NCI-H2227 treated with DMSO at 0.1 percent for 48 hours (cell line): Measurements from ENCODE around the gene ELK1.
A peak's percentile ranks its signal among the peaks of the same experiment; 100 is the strongest.

Experiments used
- DNase-seq: peaks from one replicate; lab custom pipeline; 2025; lab: John Stamatoyannopoulos, UW

ELK1 gene

DNA sequence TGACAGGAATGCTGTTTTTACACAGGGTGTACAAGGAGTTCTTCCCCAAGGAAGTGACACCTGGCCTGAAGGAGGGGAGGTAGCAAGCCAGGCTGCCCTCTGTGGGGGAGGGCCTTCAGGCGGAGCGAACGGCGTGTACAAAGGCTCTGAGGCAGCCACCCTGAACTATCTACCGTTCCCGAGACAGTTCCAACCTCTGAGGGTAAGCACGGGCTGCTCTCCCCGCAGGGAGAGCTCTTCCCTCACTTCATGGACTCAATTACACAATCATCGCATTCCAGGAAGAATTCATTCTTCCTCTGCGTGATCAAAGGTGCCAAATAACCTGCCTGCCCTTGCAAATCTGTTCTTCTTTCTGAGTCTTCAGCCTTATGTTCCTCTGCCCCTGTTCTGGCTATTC lies 4.8 kb downstream of the ELK1 start:
- DNase-seq = no peak

DNA sequence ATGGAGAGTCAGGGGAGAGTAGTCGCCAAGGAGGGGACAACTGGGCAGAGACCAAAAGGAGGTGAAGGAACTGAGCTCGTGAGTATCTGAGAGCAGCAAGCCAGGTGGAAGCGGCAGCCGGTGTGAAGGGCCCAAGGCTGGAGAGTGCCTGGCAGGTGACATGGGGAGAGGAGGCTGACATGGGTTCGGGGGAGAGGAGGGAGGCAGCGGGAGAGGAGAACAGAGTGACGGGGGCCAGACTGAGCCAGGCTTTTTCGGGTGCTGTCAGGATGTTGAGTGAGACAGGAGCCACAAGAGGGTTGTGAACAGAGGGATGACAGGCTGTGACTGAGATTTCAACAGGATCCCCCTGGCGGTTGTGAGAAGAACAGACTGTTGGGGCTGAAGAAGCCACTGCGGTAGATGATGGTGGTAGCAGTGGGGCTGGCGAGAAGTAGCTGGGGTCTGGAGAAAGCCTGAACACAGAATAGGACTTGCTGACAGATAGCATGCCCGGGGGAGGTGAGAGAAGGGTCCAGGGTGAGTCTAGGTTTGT lies 5.7 kb downstream of the ELK1 start:
- DNase-seq = peak; percentile 43

DNA sequence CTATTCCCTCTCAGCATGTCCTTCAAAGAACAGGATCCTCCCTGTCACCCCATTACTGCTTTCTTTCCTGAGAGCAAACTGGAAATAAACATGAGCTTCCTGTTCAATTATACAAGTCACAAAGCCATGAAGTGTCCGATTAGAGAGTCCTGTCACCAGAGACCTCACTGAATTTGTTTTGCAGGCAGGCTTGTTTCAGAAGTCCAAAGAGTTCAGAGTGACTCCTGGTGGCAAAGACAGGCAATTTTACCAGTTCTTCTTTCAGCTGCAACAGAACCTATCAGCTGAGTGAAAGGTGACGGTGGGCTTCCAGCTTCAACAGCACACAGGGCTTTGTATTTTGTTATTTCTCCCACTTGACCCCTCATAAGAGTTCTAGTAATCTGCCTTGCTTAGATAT lies 6.4 kb downstream of the ELK1 start:
- DNase-seq = no peak

DNA sequence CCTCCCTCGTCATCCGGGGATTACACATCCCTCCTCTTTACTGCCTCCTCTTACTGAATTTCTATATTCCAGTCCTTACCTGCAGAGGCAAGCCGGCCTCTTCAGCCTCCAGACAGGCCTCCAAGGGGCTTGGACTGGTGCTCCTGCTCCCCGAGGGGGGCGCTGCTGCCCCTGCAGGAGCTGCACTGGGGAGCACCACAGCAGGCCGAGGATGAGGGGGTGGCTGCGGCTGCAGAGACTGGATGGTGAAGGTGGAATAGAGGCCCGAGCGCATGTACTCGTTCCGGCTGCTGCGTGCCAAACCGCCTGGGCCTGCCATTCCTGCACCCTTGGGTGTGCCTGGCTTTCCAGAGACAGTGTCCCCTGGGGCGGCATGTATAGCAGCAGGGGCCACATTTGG lies 11.5 kb downstream of the ELK1 start:
- no peak for DNase-seq

DNA sequence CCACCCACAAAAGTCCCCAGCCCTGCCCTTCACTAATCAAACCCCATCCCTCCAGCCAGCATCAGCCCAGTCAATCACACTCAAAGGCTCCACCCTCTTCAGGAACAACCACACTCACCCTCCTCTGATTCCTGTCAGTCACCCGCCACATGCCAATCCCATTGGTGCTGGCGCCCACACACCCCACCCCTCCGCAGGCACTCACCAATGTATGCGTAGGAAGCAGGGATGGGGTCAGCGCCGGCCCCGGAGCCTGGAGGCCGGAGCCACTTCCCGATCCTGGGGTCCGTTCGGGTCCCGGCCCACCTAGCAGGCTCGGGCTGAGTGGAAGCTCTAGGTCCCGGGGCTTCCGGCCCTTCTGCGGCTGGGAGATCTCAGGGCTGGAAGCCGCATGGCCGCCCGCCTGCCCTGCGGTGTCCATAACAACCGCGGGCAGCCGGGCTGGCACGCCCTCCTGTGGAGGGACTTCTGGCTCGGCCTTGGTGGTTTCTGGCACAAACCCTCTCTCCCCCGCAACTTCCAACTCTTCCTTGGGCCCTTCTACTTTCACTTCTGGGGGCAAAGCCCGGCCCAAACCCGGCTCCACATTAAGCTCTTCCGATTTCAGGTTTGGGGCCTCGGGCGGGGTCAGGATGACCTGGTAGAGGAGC lies 12.7 kb downstream of the ELK1 start:
- no peak for DNase-seq

DNA sequence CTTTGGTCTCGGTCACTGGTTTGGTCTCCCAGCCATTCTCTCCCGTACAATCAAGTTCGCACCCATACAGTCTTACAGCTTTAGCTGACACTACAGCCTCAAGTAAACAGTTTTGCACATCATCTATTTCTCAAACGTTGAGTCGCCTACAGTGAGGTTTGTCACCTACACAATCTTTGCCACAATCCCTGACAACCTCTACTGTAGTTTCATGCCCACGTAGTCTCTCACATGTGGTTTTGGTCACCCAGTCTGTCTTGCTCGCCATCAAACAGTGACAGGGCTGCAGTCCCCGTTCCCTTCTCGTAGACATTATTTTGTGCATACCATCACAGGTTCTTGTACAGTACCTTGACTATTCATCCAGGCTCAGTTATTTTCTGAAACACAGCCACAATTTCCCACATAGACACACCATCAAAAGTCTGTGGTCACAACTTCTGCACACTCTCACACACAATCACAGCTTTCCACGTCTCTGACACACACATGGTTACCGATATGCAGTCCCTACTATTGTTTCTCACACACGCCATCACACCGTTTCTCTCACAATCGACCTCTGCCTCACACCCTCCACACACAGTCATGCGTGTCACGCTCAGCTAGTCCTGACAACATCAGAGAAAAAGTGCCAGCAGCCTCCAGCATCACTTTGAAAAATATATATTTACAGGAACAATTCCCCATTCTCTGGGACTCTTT lies 15.3 kb downstream of the ELK1 start:
- no peak for DNase-seq

DNA sequence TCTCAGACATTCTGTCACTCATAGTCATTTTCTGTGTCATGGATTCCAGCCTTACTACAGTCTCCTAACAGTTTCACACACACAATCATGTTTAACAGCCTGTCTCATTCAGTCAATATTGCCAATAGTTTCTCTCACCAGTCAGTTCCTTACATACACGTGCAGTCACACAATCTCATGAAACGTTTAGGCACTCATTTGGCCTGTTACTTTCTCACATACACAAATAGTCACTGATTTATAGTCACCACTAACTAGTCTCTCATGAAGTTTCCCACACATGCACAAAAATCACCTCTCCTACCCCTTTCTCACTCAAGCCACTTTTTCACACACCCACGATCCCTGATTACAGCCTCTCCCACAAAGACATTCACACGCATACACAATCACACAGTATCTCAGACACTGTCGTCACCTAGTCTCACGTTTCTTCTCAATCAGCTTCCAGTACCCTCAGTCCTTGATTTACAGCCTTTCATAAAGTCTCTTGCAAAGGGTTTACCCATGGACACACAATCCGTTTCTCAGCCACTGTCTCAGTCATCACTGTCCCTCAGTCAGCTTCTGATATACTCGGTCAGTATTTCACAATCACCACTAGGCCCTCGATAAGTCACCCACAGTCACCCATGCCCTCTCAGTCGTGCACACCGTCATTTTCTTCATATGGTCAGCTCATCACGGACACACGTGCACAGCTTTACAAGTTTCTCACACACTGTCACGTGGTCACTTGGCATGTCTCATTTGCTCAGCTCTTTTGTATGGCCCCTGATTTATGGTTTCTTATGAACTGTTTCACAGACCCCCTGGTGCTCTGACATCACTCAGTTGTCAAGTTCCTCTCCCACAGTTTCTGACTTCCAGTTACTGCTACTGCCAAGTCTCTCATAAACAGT lies 16.4 kb downstream of the ELK1 start:
- no peak for DNase-seq

DNA sequence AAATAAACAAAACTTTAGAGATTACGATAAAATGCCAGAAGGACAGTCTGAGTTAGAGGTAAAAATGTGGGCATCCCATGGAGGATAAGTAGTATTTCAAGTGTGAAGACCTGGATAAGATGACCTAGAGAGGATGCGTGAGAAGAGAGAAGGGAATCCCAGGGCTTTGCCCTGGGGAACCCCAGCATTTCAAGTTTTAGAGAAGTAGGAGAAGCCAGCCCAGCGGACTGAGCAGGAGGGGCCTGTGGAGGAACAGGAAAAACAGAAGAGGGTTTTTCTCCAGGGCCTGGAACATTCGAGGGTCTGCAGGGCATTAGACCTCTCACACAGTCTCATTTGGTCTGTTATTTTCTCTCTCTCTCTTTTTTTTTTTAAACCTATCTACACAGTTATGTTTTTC lies 17.7 kb downstream of the ELK1 start:
- no peak for DNase-seq

DNA sequence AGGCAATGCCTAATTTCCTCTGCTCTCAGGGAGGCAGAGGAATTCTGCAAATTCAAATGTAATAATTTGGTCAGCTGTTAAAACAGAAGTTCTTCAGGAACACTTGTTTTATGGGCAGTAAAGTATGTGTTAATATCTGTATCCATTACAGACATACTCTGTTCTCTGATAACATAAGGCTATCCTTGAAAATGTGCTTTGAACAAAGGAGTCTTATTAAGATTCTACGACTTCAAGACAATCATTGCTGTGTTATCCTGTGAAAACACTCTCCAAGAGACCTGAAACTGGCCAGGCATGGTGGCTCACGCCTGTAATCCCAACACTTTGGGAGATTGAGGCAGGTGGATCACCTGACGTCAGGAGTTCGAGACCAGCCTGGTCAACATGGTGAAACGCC lies 18.7 kb downstream of the ELK1 start:
- no peak for DNase-seq

DNA sequence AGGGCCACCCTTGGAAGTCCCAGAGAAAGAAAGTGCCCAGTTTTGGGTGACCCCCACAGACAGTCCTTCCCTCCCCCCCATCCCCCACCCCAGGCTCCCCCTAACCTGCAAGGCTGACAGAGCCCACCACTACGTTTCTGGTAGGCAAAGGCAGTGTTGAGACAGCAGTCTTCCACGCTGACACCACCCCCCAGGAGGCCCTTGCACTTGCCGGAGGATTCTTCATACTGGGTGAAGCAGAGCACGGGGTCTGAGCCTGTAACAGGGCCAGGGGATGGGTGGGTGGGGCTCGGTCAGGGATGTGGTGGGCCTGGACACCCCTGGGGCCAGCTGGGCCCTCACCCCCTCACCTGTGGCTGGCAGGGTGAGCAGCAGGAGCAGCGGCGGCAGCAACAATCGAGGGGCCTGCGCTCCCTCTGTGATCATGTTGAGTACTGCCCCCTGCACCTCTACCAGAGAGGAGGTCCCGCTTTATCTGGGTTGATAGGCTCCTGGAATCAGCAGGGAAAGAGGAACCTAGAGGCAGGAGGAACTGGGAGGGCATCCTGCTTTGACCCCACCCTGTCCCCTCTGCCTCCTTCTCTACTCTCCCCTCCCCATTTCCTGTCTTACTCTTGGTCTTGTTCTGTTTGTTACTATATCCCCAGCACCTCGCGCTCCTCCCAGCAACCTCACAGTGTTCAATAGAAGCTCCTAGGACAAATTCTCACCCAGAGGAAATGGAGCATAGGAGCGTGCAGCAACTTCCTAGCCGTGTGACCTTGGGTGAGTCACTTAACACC lies 20.8 kb downstream of the ELK1 start, which contains the start of gene CFP:
TSS of gene CFP (minus strand) at position 512 of the 782 bp plus-strand sequence. CDS start at position 426, 86 bp downstream.
- DNase-seq = no peak

DNA sequence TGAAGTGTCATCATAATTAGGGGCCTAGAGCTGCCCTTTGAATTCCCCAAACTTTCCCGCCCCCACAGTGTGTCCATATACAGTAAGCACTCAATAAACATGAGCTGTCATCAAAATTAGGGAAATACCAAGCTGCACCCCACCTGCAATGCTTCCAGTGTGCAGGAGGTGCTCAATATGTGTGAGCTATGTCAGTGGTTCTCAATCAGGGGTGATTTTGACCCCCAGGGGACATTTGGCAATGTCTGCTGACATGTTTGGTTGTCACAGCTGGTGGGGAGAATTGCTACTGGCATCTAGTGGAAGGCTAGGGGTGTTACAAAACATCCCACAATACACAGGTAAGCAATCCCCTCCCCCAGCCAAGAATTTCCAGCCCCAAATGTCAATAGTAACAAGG lies 21.4 kb downstream of the ELK1 start:
- no peak for DNase-seq

DNA sequence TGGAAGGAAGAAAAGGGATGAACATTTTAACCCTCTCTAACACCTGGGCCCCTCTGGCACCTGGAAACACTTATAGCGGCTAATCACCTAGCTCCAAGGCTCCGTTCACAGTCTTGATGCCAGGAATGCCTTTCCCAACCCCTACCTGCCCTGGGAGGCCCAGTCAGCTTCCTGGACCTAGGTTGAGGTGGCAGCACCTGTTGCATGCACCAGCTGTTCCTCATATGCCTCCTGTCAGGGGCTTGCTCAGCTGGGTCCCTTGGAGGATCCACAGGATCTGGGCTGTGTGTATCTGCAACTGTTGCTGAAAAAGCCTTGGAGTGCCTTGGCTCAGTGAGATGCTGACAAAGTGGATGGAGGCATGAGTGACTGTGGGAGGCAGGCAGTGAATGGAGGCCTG lies 25.0 kb downstream of the ELK1 start:
- no peak for DNase-seq

DNA sequence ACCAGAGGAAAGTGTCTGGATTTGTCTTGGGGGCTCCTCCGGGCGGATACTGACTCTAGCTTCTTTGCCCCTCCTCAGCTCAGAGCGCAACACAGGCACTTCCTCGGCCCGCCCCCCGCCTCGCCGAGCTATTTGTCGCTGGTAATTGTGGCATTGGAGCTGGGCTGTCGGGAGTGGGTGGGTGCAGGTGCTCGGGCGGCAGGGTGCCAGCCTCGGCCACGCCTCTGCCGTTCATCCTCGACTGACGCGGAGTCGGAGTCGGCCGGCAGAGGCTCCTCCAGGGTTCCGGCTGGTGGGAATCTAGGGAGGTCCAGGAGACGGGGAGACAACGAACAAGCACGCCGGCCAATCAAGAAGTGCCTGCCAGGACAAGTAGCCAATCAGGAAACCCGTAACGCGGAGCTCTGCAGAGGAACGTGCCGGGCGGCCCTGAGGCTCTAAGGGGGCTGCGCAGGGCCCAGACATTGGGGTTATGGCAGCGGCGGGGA lies 26.8 kb downstream of the ELK1 start:
- DNase-seq = peak; percentile 95

DNA sequence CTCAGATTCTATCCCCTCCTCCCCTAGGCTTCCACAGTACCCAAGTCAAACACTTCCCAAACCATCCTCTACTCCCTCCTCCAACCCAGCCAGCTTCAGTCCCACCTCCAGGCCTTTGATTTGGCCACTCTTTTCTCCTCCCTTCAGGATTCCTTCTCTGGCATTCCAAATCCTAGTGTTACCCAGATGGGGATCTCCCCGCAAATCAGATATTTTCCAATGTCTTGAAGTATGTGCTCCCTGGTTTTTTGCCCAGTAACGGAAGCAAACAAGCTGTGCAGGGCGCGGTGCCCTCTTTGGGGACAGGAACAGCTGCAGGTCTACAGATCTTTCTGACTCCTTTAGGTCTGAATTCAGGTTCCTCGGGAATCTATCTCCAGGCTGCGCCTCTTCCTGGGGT lies 28.5 kb downstream of the ELK1 start:
- no peak for DNase-seq

DNA sequence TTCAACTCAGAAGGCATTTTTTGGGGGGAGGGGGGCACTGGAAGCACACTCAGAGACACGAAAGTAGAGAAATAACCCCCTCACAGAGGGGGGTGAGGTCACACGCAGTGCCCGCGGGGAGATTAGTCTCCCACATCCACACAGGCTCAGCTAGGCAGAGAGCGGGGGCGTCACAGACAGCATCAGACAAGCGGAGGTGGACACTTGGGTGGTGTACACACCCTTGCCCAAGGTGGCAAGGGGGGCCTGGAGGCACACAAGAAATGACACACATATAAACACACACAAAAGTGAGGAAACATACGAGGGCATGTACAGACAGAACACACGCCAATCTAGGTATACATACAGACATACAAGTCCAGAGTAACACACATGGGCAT lies 30.1 kb downstream of the ELK1 start:
- DNase-seq = peak; percentile 52

DNA sequence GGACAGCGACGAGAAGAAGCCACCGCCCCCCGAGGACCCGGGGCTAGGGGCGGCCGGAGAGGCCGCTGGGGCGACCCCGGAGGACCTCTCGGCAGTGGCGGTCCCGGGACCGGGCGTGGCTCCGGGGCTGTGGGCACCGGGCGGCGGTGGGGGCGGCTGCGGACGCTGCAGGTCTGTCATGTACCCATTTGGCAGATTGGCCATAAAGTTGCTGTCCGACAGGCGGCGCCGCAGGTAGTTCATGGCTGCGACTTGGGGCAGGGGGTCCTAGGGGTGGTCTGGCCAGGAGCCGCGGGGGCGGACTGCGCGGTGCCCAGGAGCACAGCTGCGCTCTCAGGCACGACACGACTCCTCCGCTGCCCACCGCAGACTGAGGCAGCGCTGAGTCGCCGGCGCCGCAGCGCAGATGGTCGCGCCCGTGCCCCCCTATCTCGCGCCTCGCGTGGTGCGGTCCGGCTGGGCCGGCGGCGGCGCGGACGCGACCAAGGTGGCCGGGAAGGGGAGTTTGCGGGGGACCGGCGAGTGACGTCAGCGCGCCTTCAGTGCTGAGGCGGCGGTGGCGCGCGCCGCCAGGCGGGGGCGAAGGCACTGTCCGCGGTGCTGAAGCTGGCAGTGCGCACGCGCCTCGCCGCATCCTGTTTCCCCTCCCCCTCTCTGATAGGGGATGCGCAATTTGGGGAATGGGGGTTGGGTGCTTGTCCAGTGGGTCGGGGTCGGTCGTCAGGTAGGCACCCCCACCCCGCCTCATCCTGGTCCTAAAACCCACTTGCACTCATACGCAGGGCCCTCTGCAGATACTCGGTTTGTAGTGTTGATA lies 30.7 kb downstream of the ELK1 start, which contains the start of gene SYN1:
TSS of gene SYN1 (minus strand) at position 372 of the 817 bp plus-strand sequence. CDS start at position 243, 129 bp downstream.
- peak; percentile 95 for DNase-seq

DNA sequence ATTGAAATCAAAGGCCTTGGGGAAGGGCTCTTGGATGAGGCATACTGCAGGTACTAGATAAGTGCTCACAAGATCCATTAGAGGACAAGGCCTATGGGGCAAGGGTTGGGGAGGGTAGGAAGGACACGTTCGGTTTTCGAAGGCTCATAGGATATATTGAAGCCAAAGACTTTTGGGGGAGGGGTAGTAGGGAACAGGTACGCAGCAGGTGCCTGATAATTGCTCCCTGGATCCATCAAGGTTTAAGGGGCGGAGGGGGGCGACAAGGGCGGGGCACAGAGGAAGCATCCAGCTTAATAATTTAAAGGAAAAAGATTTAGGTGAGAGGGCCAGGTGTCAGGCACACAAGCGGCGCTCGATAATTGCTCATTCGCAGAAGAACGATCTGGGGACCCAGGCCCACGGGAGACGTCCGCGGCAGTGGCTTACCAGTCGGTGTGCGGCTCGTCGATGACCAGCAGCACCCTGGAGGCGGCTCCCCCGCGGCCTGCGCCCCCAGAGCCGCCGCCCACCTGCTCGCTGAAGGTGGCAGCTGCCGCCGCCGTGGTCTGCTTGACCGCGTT lies 31.4 kb downstream of the ELK1 start:
- no peak for DNase-seq

DNA sequence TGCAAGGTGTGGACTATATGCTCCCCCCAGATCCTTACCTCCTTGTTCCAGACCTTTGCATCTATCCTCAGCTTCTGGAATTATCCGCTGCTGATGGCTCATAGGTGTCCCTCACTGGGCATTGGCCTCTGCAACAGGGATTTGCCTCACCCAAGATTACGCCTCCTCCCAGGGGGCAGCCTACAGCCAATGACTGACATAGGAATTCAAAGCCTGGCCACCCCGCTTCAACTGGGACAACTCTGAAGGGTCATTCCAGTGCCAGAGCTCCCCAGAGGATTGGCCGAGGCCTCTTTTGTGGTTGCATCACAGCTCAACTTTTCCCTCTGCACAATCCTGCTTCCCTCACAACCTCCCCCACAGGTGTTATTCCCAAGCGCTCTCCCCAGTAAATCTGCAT lies 35.7 kb downstream of the ELK1 start:
- DNase-seq = no peak

DNA sequence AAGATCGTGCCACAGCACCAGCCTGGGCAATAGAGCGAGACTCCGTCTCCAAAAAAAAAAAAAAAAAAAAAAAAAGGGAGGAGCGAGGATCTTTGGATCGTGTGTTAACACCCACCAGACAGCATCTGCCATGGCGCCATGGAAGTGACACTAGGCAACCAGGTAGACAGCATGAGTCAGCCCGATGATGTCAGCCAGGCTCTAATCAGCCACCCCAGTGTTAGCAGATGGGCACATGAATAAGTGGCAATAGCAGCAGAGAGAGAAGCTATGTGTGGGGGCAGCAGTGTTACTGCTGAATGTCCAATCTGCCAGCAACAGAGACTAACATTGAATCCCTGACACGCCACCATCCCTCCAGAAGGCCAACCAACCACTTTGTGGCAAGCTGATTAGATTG lies 37.3 kb downstream of the ELK1 start:
- no peak for DNase-seq

DNA sequence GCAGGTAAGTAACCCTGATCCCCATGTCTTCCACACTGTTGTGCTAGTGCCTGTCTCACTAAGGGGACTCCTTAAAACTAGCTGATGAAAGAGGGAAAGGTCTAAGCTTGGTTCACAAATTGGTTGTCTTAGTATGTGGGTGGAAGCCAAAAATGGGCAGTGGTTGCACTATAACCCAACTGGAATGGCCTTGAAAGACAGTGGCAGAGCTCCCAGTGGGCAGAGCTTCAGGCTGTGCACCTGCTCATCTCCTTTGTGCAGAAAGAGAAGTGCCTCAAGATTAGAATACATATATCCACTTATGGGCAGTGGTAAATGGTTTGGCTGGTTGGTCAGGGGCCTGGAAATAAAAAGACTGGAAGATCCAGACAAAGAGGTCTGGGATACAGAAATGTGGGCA lies 37.9 kb downstream of the ELK1 start:
- no peak for DNase-seq
